ENCODE data around the gene PCNX1.
"Not testable (repeated sequence)": the region's sequence is repeated elsewhere in the genome, so short reads cannot be mapped to it uniquely, and the experiment has no call there.

Gene PCNX1

GRCh38 chr14:71022012-71022869 lies 115.0 kb downstream of the PCNX1 start:
- FAIRE-seq: no peak

GRCh38 chr14:71022939-71023338 lies 115.7 kb downstream of the PCNX1 start:
- no peak for FAIRE-seq

GRCh38 chr14:71029236-71029781 lies 122.0 kb downstream of the PCNX1 start:
- FAIRE-seq: no peak

GRCh38 chr14:71031000-71031399 lies 123.7 kb downstream of the PCNX1 start:
- FAIRE-seq: no peak

- FAIRE-seq: no peak
Observed at GRCh38 chr14:71036433-71036832, 129.2 kb downstream of the PCNX1 start.

GRCh38 chr14:71048393-71048792 lies 141.1 kb downstream of the PCNX1 start:
- FAIRE-seq: no peak

- FAIRE-seq: peak; percentile 56
Observed at GRCh38 chr14:71049435-71050133, 142.3 kb downstream of the PCNX1 start.

GRCh38 chr14:71050227-71050823 lies 143.1 kb downstream of the PCNX1 start:
- FAIRE-seq: peak; percentile 82

GRCh38 chr14:71054706-71055105 lies 147.4 kb downstream of the PCNX1 start:
- FAIRE-seq: no peak

GRCh38 chr14:71056168-71056567 lies 148.9 kb downstream of the PCNX1 start:
- no peak for FAIRE-seq

GRCh38 chr14:71060274-71060673 lies 153.0 kb downstream of the PCNX1 start:
- no peak for FAIRE-seq

- no peak for FAIRE-seq
Observed at GRCh38 chr14:71060825-71061455, 153.7 kb downstream of the PCNX1 start.

- no peak for FAIRE-seq
Observed at GRCh38 chr14:71061458-71061857, 154.2 kb downstream of the PCNX1 start.

- no peak for FAIRE-seq
Observed at GRCh38 chr14:71062581-71063303, 155.5 kb downstream of the PCNX1 start.

GRCh38 chr14:71063351-71063750 lies 156.1 kb downstream of the PCNX1 start:
- FAIRE-seq: no peak

GRCh38 chr14:71064747-71065146 lies 157.5 kb downstream of the PCNX1 start:
- FAIRE-seq: not testable (repeated sequence)

- no peak for FAIRE-seq
Observed at GRCh38 chr14:71070169-71070568, 162.9 kb downstream of the PCNX1 start.

- no peak for FAIRE-seq
Observed at GRCh38 chr14:71071042-71071441, 163.8 kb downstream of the PCNX1 start.

- FAIRE-seq: no peak
Observed at GRCh38 chr14:71076462-71077092, 169.3 kb downstream of the PCNX1 start.

GRCh38 chr14:71078500-71078899 lies 171.2 kb downstream of the PCNX1 start:
- no peak for FAIRE-seq

GRCh38 chr14:71086567-71086966 lies 179.3 kb downstream of the PCNX1 start:
- FAIRE-seq: no peak

- FAIRE-seq: no peak
Observed at GRCh38 chr14:71089971-71090370, 182.7 kb downstream of the PCNX1 start.
